GM18861 (cell line): ENCODE results near the gene RUFY1.

Experiments
- ATAC-seq: cut with Tn5 transposase; IDR thresholded peaks from one replicate; pipeline ENCODE4 v1.9.1; 2021; ENCODE audit not compliant: unreplicated experiment

The RUFY1 gene

DNA sequence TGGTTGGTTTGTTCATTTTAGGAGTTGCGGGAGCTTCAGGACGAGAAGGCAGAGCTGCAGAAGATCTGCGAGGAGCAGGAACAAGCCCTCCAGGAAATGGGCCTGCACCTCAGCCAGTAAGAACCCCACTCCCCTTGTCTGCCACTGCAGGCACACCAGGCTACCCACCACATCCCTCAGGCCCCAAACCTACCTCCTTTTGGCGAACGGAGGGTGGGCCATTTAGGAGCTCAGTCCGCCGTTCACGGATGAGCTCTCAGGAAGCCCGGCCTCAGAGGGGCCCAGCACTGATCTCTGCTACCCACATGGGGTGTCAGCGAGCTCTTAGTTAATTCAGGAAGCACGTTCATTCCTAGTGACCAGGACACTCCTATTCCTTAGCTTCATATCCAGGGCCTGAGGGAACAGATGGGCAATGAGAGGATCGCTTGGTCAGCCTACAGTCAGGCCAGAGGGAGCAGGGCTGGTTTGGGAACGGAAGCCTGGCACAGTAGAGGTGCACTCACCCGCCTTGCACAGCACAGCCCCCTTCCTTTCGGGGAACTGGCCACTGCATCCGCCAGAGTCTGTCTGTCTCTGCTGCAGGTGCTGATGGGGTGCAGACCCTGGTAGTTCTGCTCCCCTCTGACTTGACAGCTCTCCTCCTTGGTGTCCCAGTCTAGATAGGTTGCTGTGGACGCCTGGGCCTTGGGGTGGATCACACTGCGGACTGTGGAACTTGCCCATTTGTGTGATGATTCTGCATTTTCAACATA lies 51.7 kb downstream of the RUFY1 start:
- no peak for ATAC-seq

DNA sequence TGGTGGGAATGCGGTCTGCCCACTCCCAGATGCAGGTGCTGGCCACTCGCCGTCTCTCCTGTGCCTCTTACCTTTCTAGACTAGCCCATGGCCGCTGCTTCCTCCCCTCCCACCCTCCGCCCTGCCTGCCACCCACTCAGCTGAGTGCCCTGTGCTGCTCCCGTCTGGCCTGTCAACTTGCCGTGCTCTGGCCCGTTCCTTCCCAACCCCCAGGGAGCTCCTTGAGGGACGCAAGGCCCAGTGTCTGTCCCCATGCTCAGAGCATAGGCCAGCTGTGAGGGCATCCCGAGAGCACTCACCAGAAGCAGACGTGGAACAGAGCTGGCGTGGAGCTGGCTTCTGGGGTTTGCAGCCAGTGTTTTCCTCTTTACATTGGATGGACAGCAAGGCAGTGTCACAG lies 53.0 kb downstream of the RUFY1 start:
- no peak for ATAC-seq

DNA sequence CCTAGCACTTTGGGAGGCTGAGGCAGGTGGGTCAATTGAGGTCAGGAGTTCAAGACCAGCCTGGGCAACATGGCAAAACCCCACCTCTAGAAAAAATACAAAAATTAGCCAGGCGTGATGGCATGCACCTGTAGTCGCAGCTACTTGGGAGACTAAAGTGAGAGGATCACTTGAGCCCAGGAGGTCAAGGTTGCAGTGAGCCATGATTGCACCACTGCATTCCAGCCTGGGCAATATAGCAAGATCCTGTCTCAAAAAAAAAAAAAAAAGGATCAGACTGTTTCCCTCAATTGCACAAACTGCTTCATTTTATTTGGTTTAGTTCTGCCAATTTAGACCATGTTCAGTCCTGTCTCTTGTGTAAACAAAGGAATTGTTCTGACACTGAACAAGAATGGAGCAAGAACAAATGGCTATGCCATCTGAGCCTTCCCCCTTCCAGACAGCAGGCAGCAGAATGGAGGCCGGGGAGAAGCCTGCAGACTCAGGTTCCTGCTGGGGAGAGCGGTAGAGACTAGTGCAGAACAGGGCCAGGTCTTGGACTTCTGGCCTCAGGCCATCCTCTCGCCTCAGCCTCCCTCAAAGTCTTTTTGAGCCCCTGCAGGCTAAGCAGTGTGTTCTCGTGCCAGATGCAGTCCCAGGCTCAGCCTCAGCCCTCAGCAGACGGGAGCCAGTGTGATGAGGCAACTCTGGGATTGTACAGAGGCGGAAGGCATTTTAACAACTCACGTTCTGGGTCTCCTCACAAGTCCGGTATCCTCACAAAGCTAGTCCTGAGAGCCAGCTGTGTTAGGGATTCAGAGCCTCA lies 54.9 kb downstream of the RUFY1 start:
- ATAC-seq: no peak

DNA sequence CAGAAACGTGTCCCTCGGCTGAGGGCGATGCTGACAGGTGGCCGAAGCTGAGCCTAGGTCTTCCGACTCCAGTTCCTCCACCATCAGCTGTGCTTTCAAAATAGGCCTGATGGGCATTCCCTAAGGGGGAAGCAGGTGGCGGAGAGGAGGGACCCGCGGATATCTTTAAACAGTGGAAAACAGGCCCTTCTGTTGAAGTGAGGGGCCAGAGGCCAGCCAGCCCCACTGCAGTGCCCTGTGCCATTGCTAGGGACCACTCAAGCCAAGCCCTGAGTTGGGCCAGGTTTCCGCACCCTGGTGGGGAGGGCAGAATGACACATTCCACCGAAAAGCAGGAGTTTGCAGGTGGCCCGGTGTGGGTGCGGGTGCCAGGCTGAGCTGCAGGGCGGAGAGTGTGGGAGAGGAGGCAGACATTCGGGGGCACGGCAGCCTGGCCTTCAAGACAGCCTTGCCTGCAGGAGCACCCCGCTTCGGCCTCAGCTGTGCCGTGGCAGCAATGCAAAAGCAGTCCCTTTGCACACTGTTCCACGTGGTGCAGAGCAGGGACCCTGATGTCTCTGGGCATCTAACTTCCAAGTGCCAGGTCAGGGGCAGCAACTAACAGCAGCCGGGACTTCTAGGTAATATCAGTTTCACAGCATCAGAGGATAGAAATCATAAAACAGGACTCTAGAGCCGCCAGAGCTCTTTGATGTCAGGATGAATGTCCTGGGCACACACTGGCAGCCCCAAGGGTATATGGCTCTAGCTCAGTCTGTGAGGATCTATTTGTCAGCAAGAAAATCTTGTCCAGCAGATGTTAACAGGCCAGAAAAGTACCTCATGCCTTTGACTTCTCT lies 55.9 kb downstream of the RUFY1 start:
- no peak for ATAC-seq

DNA sequence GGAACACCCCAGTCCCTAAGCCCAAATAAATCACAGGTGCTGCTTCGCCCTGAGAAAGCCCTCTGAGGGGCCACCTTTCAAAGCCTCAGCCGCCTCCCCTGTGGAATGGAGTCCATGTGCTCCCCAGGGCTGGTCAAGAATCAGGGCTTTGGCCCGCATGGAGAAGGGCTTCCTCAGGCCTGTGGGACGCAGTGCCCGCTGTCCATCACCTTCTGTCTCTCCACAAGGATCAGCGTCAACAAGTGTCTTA lies 56.5 kb downstream of the RUFY1 start:
- ATAC-seq: no peak

DNA sequence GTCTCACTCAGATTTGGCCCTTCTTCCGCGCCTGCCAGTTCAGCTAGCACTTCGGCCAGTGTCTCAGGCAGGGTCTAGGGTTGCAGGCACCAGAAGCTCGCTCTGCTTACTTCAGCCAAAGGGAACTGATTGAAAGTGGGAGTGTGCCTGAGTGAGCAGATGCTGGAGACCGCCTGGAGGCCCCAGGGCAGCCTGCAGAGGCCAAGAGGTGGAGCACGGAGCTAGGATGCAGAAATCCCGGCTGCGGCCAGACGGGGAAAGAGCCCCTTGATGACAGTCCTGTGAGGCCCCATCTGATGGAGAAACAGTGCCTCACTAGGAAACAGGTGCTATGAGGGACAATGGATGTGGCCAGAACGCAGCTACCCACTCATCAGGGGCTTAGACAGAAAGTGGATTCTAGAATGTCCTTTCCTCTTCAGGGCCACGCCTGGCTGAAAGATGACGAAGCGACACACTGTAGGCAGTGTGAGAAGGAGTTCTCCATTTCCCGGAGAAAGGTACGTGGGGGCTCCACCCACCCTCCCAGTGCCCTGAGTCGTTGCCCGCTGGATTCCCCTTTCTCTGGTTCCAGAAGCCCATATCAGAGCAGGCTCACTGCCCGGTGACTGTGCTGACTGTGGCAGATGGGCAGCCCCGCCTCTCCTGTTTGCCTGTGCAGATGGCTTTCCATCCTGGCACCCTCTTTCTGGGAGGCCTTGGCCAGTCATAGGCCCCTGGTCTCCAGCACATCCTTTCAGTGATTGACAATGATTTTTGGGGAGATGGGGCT lies 57.0 kb downstream of the RUFY1 start:
- no peak for ATAC-seq

DNA sequence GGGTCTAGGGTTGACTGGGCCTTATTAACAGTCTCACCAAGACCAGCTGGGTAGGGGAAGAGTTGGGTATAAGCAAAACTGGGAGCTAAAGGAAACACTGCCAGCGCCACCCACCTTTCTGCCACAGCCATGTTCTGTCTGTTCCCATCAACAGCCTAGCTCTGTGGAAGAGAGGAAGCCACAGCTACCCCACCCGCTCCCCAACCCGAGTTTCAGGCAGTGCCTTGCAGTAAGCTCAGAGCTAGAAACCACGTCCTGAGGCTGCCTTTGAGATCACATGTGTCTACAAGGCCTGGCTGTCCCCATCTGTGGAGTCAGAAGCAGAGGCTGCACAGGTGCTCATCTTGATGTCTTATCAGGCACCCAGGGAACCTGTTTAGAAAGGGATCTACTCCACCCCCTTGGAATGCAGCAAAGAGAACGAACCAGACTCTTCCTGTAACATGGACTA lies 57.8 kb downstream of the RUFY1 start:
- no peak for ATAC-seq

DNA sequence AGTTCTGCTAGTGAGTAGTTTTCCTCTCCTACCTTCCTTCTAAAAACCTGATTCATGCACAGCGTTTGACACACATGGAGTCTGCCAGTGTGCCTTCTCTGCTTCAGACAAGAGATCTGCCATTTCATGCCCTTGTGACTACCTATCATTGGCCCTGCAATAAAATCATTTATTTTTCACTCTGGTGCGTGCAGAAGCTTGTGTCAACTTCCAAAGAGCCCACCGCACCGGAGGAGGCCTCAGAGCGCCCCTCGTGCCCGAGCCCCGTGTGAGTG lies 59.4 kb downstream of the RUFY1 start:
- no peak for ATAC-seq

DNA sequence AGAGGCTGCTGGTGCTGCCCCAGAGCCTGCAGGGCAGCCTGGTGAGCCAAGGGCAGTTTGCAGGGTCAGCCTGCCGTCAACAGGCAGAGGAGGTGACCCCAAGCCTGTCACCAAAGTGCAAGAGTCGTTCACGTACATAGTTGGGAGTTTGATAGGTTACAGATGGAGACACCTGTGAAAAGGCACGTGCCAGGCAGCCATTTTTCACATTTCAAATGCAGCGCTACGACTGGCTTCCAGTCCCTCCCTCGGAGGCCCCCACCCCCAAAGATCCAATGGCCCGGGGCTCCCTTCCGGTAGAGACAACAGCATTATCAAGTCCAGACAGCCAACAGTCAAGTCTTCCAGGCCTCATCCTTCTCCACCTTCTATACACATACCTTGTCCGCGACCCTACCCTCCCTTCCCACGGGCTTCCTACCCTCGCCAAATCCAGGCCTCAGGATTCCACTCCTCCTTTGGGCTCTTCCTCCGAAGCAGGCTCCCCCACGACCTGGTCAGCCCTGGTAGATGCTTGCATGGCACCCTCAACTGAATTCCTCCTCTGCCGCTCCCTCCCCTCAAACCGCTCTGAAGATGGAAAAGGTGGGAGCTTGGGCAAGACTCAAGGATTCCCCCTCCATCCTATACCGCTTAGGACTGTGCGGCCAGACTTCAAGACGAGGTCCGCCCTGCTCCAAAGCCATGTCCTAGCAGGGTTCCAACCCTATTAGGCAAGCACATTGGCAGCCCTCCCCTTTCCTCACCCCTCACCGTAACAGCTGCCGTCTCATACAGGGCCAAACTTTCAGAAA lies 60.0 kb downstream of the RUFY1 start:
- no peak for ATAC-seq

DNA sequence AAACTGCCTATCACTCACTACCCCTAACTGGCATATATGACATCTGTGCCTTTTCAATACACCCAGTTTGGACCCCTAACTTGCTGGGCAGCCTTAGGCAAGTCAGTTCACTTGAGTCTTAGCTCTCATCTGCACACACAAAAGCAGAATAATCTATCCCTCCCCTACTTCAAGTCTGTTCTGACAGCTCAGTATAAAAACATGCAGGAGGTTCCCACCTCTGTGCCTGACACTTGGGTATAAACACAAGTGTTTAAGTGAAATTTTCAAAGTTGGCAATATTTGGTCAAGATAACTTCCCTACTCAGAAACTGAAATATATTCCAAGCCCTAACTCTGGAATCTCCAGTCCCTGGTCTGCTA lies 60.5 kb downstream of the RUFY1 start:
- no peak for ATAC-seq

DNA sequence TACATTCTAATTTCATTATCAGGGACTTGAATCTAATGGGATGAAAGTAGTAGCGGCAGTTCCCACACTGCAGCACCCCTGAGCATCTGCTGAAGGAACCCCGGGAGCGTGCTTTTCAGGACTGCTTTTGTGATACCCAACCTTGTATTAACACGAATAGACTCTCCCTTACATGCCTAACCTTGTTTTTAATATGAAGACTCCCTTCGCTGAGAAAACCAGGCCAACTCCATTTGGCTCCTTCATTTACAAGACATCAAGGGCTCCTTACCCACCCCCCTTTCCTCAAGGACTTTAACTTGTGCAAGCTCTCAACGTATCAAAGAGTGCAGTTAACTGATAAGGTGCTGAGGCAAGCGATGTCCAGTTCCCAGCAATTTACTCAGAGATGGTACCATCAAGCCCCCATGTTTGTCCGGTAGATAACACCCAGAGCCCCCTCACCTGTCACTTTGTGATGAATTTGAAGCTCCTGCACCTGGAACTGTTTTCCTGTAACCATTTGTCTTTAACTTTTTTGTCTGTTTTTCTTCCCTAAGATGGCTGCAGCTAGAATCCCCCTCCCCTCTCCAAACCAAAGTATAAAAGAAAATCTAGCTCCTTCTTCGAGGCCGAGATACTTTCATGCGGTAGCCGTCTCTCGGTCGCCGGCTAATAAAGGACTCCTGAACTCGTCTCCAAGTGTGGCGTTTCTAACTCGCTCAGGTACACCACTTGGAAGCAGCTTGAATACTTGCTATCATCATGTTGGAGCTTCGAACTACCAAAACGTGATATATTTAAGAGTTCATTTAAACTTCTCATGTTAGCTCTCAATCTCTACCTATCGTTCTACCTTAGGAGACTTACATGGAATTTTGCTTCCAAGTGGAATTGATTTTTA lies 62.5 kb downstream of the RUFY1 start:
- no peak for ATAC-seq

DNA sequence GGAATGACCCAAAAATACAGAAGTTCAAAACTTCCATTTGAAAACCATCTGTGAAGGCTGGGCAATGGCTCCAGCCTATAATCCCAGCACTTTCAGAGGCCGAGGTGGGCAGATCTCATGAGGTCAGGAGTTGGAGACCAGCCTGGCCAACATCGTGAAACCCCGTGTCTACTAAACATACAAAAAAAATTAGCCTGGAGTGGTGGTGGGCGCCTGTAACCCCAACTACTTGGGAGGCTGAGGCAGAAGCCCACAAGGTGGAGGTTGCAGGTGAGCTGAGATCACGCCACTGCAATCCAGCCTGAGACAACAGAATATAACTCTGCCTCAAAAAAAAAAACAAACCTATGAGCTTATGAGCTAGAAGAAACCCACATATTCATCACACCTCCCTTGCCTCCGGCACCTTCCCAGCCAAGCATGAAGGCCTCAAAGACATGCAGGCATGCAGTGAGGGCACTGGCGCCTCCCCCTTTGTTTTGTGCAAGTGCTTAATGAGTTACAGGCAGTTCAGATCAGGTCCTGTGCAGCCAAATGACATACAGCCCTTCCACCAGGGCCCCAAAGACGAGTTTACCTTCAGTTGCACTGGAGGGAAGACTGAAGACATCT lies 63.2 kb downstream of the RUFY1 start:
- no peak for ATAC-seq

DNA sequence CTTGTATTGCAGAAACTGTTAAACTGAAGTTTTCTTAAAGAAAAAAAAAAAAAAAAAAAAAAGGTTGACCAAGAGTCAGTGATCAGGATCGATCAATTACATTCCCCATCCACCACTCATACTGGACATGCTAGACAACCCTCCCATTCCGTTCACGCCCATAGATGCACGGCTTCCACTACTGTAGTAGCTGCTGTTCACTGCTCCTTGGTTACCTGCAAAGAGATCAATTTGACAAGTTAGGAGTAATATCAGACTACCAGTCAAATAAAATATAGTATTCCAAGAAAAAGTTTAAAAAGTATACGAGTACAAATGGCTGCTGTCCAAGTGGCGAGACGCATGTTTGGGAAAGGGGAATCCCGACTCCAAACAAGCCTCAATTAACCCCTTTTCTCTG lies 64.4 kb downstream of the RUFY1 start:
- no peak for ATAC-seq

DNA sequence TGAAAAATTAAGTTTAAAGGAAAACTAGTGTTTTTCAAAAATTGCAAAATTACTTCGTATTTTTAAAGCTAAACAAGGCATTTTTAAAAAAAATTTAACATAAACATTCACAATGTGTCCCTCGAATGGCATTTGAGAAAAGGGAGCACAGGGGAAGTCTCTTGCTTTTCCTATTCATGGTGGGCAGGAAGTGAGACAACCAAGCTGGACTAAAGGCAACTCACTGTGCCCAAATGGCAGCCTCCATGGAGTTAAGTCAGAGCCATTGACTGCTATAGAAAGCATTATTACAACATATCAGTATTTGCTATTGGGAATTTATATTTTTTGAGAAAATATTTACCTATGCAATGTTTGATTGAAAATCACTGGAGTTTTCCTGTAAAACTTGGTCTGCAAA lies 64.8 kb downstream of the RUFY1 start:
- ATAC-seq: no peak

DNA sequence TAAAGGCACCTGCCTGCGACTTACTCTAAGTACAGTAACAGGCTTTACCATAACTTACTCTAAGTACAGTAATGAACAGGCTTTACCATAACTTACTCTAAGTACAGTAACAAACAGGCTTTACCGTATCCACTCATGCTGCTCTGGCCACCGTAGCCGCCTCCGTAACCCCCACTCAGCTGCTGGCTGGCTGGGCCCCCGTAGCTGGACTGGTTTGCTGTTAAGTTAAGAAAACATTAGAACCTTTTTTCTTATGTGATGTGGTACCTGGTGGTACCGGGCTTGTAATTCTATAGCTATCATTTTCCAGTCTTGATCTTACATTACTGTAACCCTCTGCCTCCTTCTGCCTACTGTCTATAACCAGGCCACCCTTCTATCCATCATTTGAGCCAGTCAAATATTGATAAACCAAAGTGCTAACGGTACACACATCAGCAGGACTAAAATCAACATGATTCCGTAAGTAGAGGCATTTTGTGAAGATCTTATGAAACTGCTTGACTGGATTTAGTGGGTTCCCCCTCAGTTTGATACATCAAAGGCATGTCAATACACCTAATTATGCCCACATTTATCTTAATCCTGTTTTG lies 65.7 kb downstream of the RUFY1 start:
- ATAC-seq: no peak

DNA sequence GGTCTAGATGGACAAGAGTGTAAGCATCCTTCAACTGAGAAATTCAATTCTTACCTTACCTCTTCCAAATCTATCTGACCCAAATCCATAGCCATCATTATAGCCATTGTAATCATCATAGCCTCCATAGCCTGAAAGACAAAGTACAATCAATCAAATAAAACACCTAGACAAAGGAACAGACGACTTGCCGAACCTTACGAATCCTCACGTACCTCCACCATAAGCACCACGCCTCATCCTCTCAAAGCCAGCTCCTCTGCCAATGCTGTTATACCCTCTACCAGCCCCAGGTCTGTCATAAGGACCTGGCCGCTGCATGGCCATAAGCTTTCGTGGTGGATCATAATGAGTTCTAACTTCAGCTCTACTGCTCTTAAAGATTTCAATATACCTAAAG lies 67.6 kb downstream of the RUFY1 start:
- no peak for ATAC-seq

DNA sequence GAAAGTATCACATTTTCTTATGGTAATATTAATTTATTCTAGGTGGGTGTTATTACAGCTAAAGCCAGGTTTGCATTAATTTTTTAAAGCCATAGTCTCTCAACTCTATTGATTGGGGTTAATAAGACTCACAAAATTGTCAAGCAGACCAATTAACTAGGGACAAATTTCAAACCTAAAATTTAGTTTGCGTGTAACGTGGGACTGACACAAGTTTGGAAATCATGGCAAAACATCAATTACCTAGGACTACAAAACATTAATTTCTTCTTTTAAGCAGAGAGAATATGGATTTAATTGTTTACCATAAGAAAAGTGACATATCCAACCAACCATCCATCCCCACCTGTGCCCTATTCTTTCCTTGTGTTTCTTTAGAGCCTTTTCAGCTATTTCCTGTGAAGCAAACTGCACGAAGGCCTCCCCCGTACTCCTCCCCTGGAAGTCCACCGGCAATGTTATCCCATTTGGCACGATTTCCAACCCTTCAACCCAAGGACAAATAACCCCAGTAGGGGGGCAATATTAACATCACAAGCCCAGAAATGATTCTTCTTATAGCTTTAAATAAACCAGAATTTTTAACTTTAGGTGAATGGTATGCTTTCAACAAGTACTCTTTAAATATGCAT lies 68.7 kb downstream of the RUFY1 start:
- no peak for ATAC-seq

DNA sequence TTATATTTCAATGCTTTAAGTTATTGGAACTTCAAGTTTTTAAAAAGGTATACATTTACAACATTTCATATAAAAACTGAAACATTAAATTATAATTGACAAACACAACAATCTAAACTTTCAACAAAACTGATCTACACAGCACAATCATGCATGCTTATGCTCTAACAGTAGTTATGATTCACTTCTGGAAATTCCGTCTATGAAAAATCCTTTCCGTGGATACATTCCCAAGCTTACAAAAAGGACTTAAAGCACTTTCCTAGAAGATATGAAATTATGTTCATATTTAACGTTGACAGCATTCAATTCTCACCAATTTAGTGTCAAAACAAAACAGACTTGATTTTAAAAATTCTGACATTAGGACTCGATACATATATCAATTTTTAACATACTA lies 69.4 kb downstream of the RUFY1 start:
- ATAC-seq: no peak
